Pancreas (tissue), 10 donors: ENCODE results near the gene CTPS2. TPM values are rescaled to one million over a fixed set of nuclear protein-coding genes. Genes with fewer than 3 reads are reported as not detected.
"Not testable (repeated sequence)": the region's sequence is repeated elsewhere in the genome, so short reads cannot be mapped to it uniquely, and the experiment has no call there.

Experiments used
- ATAC-seq, 4 donors: fragments of 200-7000 bp; cut with Tn5 transposase; one replicate each; pipeline versions ENCODE4 v1.8.0 to v1.9.1; 2020; ENCODE audit warnings: mild to moderate bottlenecking in 4 of 4, moderate library complexity in 4 of 4
- DNase-seq, 6 donors: peaks; one replicate each; pipeline ENCODE4 v3.0.0-alpha.2; 2020
- FAIRE-seq: peaks from 2 replicates; lab custom pipeline; 2012; peaks lifted over from hg19 to GRCh38; lab: Jason Lieb, UNC
- H3K27ac ChIP-seq, 4 donors: fragments of 200-600 bp; sonication (generic); 1 replicate in 3 of 4; 2 replicates in 1 of 4; pipeline versions ENCODE4 v1.5.0 to v1.8.0; 2020
- H3K27me3 ChIP-seq, 4 donors: fragments of 200-600 bp; one replicate each; pipeline ENCODE4 v1.8.0; 2021
- H3K36me3 ChIP-seq, 3 donors: fragments of 200-600 bp; sonication (generic) in 1 of 3; one replicate each; pipeline versions ENCODE4 v1.5.0 to v1.8.0; 2020 to 2021
- H3K4me1 ChIP-seq, 3 donors: fragments of 200-600 bp; one replicate each; pipeline ENCODE4 v1.8.0; 2021
- H3K4me3 ChIP-seq, 4 donors: fragments of 200-600 bp; sonication (generic) in 2 of 4; one replicate each; pipeline versions ENCODE4 v1.5.0 to v1.8.0; 2020 to 2021
- H3K9me3 ChIP-seq, 4 donors: fragments of 200-600 bp; one replicate each; pipeline ENCODE4 v1.8.0; 2021
- CTCF ChIP-seq, 4 donors: fragments of 200-600 bp; sonication (generic) in 3 of 4; IDR thresholded peaks; one replicate each; pipeline versions ENCODE4 v1.5.0 to v1.8.0; 2021; ENCODE audit warnings: antibody characterized with exemption in 4 of 4
- WGBS, 2 donors: extraction: QIAGEN DNeasy Blood & Tissue Kit; methylation state at CpG; one replicate each; pipeline ENCODE4 v1.1.7; 2013; 5-methylcytosine and 5-hydroxymethylcytosine counted together
- intact Hi-C, 3 donors: fragments of 100-400 bp; cut with DNase I; formaldehyde crosslinking; loops; one replicate each; pipeline versions ENCODE4 v1.11.1 to v1.14.2; 2022
- polyA plus RNA-seq, 2 donors: library from polyadenylated mRNA; stranded (reverse); fragments of 200-250 nt; gene quantifications; one replicate each; pipeline ENCODE4 v1.2.3, GENCODE V29; 2013
- total RNA-seq, 6 donors: library from RNA; stranded (reverse); fragmentation: NEBNext Ultra II Directional in 4 of 6; extraction: Animal tissue kit (Norgen Biotek cat#: 25700) in 4 of 6; gene quantifications; one replicate each; pipeline versions ENCODE4 v1.2.1 to v1.2.4, GENCODE V29; 2021 to 2023
- donor health status: healthy with polysubstance abuse.
- donor health status: DM: no; HTN: no; CAD: no; lungs with moderate emphysema.
- donor health status: DM: no; HTN: no; CAD: no.
- donor health status: control.
- donor health status: control.
- donor health status: Bipolar disorder and iron deficiency.
- donor health status: DM: yes; HTN: yes; CAD: no.
- donor health status: DM: no; HTN: no; CAD: no.
- donor health status: DM: no; HTN: no; CAD: no.
- donor health status: DM: yes; HTN: yes; CAD: no.

CTPS2 gene
- total and polyA plus RNA-seq, 8 donors, result 5.7 to 13.3 (median 8.8) TPM

GRCh38 chrX:16578218-16578617 is 134.3 kb downstream of the CTPS2 start:
- Histone ChIP-seq H3K4me1 (no peaks in the 10 kb centered on the region), H3K27me3 (no peaks in the 10 kb centered on the region), H3K4me3 (no peak overlapping the region), H3K36me3 (no peaks in the 10 kb centered on the region), H3K9me3 (no peaks in the 10 kb centered on the region), H3K27ac (no peak overlapping the region)
- FAIRE-seq (no peak), DNase-seq (no peak), ATAC-seq (no peak)
- no peak for TF ChIP-seq CTCF (IDR thresholded peaks at IDR 0.05)
- WGBS, 2 donors, result 35 to 72% methylated on average over 2 of the region's 2 CpGs
- intact Hi-C loops, result no loop called here

GRCh38 chrX:16577483-16578029 is 134.9 kb downstream of the CTPS2 start:
- Histone ChIP-seq H3K4me3 (no peak overlapping the region), H3K36me3 (no peaks in the 10 kb centered on the region), H3K27ac (no peak overlapping the region), H3K4me1 (no peaks in the 10 kb centered on the region), H3K27me3 (no peaks in the 10 kb centered on the region), H3K9me3 (no peaks in the 10 kb centered on the region)
- ATAC-seq (no peak), DNase-seq (no peak), FAIRE-seq (no peak)
- intact Hi-C loops, result no loop called here
- no peak for TF ChIP-seq CTCF (IDR thresholded peaks at IDR 0.05)
- 73 to 87% methylated on average over 2 of the region's 2 CpGs for WGBS, 2 donors

- H3K9me3 ChIP-seq, ATAC-seq, H3K4me3 ChIP-seq, H3K27me3 ChIP-seq, FAIRE-seq, intact Hi-C loops, H3K4me1 ChIP-seq, H3K27ac ChIP-seq, H3K36me3 ChIP-seq: not testable (repeated sequence)
- peak in 1 of 6 donors; percentile 41 for DNase-seq
- 96 to 97% methylated on average over 32 to 33 of the region's 35 CpGs for WGBS, 2 donors
Measured at GRCh38 chrX:16575388-16575787, 137.1 kb downstream of the CTPS2 start.

- FAIRE-seq (no peak), ATAC-seq (no peak), DNase-seq (no peak)
- Histone ChIP-seq H3K9me3 (no peaks in the 10 kb centered on the region), H3K4me3 (no peak overlapping the region), H3K27ac (no peak overlapping the region), H3K36me3 (no peaks in the 10 kb centered on the region), H3K27me3 (peaks cover 0 to 2% (median 0%) of the 10 kb centered on the region in 4 donors), H3K4me1 (no peaks in the 10 kb centered on the region)
- TF ChIP-seq CTCF (IDR thresholded peaks at IDR 0.05), result no peak
- intact Hi-C loops, result no loop called here
- 50 to 61% methylated on average over 1 of the region's 1 CpG for WGBS, 2 donors
Measured at GRCh38 chrX:16573781-16574180, 138.7 kb downstream of the CTPS2 start.

GRCh38 chrX:16567681-16568080 is 144.8 kb downstream of the CTPS2 start:
- intact Hi-C loops, result no loop called here
- no peaks in the 10 kb centered on the region for H3K9me3 ChIP-seq
- WGBS, 2 donors, result 74 to 92% methylated on average over 4 of the region's 4 CpGs
- no peaks in the 10 kb centered on the region for H3K4me1 ChIP-seq
- H3K27ac ChIP-seq, result no peak overlapping the region
- H3K4me3 ChIP-seq, result no peak overlapping the region
- H3K27me3 ChIP-seq, result peaks cover 0 to 11% (median 0%) of the 10 kb centered on the region in 4 donors
- no peak for TF ChIP-seq CTCF (IDR thresholded peaks at IDR 0.05)
- no peak for ATAC-seq
- DNase-seq, result no peak
- FAIRE-seq, result no peak
- no peaks in the 10 kb centered on the region for H3K36me3 ChIP-seq
